ENCODE measurements around the gene HDAC3. TPM values are rescaled to one million over a fixed set of nuclear protein-coding genes. Genes with fewer than 3 reads are reported as not detected.

The HDAC3 gene
- total and polyA plus RNA-seq, 2 donors (not counting 1 experiment from before 2014, with no cell fraction given): 85.5 to 94.0 TPM

- H3K27me3 Mint-ChIP-seq: peaks cover 5% of the 10 kb centered on the region
- H3K4me3 Mint-ChIP-seq: no peak overlapping the region
- ChIA-PET CTCF (interaction anchor here (0.8 to 6.4 kb wide), 7 partner anchors 9 to 292 kb away, joined by 3 to 28 read pairs (median 6); no protein-coding TSS in a partner anchor), POLR2A (no interaction called here)
- Histone ChIP-seq H3K27me3 (replicated peaks in 1 of 4; ENCODE audit: control extremely low read depth in 1 of 4, control insufficient read depth in 3 of 4, insufficient read depth in 4 of 4, low read length in 3 of 4) (no peaks in the 10 kb centered on the region), H3K9me3 (ENCODE audit: control extremely low read depth in 1 of 3, control insufficient read depth in 2 of 3, insufficient read depth in 1 of 3, low read length in 2 of 3) (no peaks in the 10 kb centered on the region), H3K4me3 (ENCODE audit: control extremely low read depth in 1 of 5, extremely low read depth in 1 of 5, insufficient read depth in 1 of 5, low read depth in 2 of 5, low read length in 4 of 5) (no peak overlapping the region), H2AFZ (ENCODE audit: insufficient read depth, low read depth, low read length, poor library complexity, severe bottlenecking) (no peak overlapping the region), H4K20me1 (ENCODE audit: control insufficient read depth, insufficient read depth, low read length, poor library complexity, severe bottlenecking) (no peaks in the 10 kb centered on the region), H3K4me1 (ENCODE audit: control insufficient read depth in 2 of 2, insufficient read depth in 2 of 2, low read length in 2 of 2) (peaks cover 4 to 6% of the 10 kb centered on the region in 2 donors), H3K27ac (ENCODE audit: low read length in 2 of 2) (no peak overlapping the region), H3K36me3 (replicated peaks in 1 of 2; ENCODE audit: control extremely low read depth in 1 of 2, control insufficient read depth in 1 of 2, extremely low read depth in 1 of 2, insufficient read depth in 2 of 2, low read length in 1 of 2) (no peaks in the 10 kb centered on the region), H3K4me2 (replicated peaks; ENCODE audit: low read depth, low read length, poor library complexity, severe bottlenecking) (no peak overlapping the region), H3K79me2 (ENCODE audit: control insufficient read depth, insufficient read depth, low read length) (no peaks in the 10 kb centered on the region), H3K9ac (ENCODE audit: low read length) (no peak overlapping the region)
- DNase-seq: no peak
- 89% methylated on average over 5 of the region's 8 CpGs for WGBS (ENCODE audit: insufficient coverage)
- no peak overlapping the region for H3K27ac Mint-ChIP-seq
- no peaks in the 10 kb centered on the region for H3K9me3 Mint-ChIP-seq (ENCODE audit: insufficient read depth)
- ATAC-seq (ENCODE audit: low read depth): no peak
- intact Hi-C loops (cut with micrococcal nuclease): no loop called here
- no peak for TF ChIP-seq EZH2 (IDR thresholded peaks at IDR 0.05; ENCODE audit: borderline replicate concordance, insufficient read depth, low read depth, low read length, poor library complexity, severe bottlenecking)
- TF ChIP-seq CTCF (IDR thresholded peaks at IDR 0.05): no peak
- peaks cover 4% of the 10 kb centered on the region for H3K4me1 Mint-ChIP-seq
Observed at GRCh38 chr5:141668601-141669265, 32.1 kb upstream of the HDAC3 start.

All from B cell (primary cell).